Endodermal cell (in vitro differentiated cells): ENCODE measurements around the gene EDN2. TPM values are rescaled to one million over a fixed set of nuclear protein-coding genes. Genes with fewer than 3 reads are reported as not detected.

Experiments
- DNase-seq: peaks from one replicate; pipeline ENCODE4 v3.0.0-alpha.2; 2017
- H3K27ac ChIP-seq: 2 replicates; pipeline ENCODE4 v1.5.1; 2013; ENCODE audit warnings: mild to moderate bottlenecking, low read depth, low read length, moderate library complexity
- H3K27me3 ChIP-seq: 2 replicates; pipeline ENCODE4 v1.6.1; 2013; ENCODE audit warnings: mild to moderate bottlenecking, low read length, moderate library complexity; ENCODE audit not compliant: insufficient read depth, control insufficient read depth, poor library complexity, severe bottlenecking
- H3K36me3 ChIP-seq: 2 replicates; pipeline ENCODE4 v1.7.0; 2013; ENCODE audit warnings: mild to moderate bottlenecking, low read length, moderate library complexity; ENCODE audit not compliant: control insufficient read depth, insufficient read depth
- H3K4me1 ChIP-seq: one replicate; pipeline ENCODE4 v1.7.0; 2013; ENCODE audit warnings: low read length; ENCODE audit not compliant: control insufficient read depth, insufficient read depth
- H3K4me3 ChIP-seq: 2 replicates; pipeline ENCODE4 v1.5.1; 2013; ENCODE audit warnings: mild to moderate bottlenecking, low read length, moderate library complexity
- H3K9ac ChIP-seq: 2 replicates; pipeline ENCODE4 v1.6.1; 2013; ENCODE audit warnings: mild to moderate bottlenecking, low read length, moderate library complexity; ENCODE audit not compliant: poor library complexity, severe bottlenecking; ENCODE audit errors: extremely low read depth
- H3K9me3 ChIP-seq: 2 replicates; pipeline ENCODE4 v1.6.1; 2013; ENCODE audit warnings: mild to moderate bottlenecking, low read length, moderate library complexity; ENCODE audit not compliant: control insufficient read depth
- H3K27ac Mint-ChIP-seq: 2 replicates; pipeline ENCODE4 v1.8.0; 2020; ENCODE audit warnings: mixed read lengths
- H3K27me3 Mint-ChIP-seq: 2 replicates; pipeline ENCODE4 v1.8.0; 2021; ENCODE audit warnings: mild to moderate bottlenecking, mixed read lengths; ENCODE audit not compliant: insufficient read depth
- H3K36me3 Mint-ChIP-seq: 2 replicates; pipeline ENCODE4 v1.8.0; 2020; ENCODE audit warnings: low read depth, mixed read lengths
- H3K4me1 Mint-ChIP-seq: 2 replicates; pipeline ENCODE4 v1.8.0; 2020; ENCODE audit warnings: mixed read lengths
- H3K4me3 Mint-ChIP-seq: 2 replicates; pipeline ENCODE4 v1.8.0; 2020; ENCODE audit warnings: mild to moderate bottlenecking, moderate library complexity, mixed read lengths
- H3K9me3 Mint-ChIP-seq: 2 replicates; pipeline ENCODE4 v1.8.0; 2020; ENCODE audit warnings: mild to moderate bottlenecking, mixed read lengths
- WGBS, 2 experiments: methylation state at CpG; one replicate each; pipeline versions ENCODE4 v1.1.5 to v1.1.7; 2013; ENCODE audit warnings: missing lambda C conversion rate in 2 of 2, mixed read lengths in 1 of 2; ENCODE audit not compliant: insufficient coverage in 1 of 2, insufficient read length in 1 of 2; 5-methylcytosine and 5-hydroxymethylcytosine counted together
- total RNA-seq, 2 donors: library from RNA; stranded (reverse); fragmentation: NEBNext Ultra II Directional in 1 of 2; extraction: Animal tissue kit (Norgen Biotek cat#: 25700) in 1 of 2; gene quantifications; 2 replicates in 1 of 2; 3 replicates in 1 of 2; pipeline ENCODE4 v1.2.1, GENCODE V29; 2021
- TF ChIP-seq, protein P1 (sequence below): fragments of 200-600 bp; sonication (generic); conservative IDR thresholded peaks from 2 replicates; pipeline ENCODE4 v1.5.0; 2021; ENCODE audit warnings: antibody characterized with exemption, mild to moderate bottlenecking

The EDN2 gene
- total RNA-seq, 2 donors from 2014 or later = not detected

DNA sequence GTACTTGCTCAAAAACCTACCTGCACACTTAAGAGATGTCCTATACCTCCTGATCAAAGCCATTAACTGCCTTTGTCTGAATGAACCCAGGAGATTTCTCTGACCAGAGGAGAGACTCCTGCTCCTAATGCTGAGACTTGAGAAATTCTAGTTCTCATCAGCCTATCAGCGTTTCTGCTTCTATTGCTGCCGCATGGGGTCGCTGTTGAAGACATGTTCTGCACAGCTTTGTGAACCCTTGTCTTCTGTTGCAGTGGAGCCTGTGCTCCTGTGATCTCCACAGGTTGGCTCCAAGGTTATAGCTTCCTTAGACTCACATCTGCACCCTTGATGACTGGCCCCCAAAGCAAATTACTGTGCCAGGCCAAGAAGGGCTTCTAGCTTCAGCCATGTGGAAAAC is 40.2 kb downstream of the EDN2 start:
- 50 to 58% methylated on average over 3 of the region's 3 CpGs for WGBS, 2 experiments
- H3K36me3 Mint-ChIP-seq = no peaks in the 10 kb centered on the region

DNA sequence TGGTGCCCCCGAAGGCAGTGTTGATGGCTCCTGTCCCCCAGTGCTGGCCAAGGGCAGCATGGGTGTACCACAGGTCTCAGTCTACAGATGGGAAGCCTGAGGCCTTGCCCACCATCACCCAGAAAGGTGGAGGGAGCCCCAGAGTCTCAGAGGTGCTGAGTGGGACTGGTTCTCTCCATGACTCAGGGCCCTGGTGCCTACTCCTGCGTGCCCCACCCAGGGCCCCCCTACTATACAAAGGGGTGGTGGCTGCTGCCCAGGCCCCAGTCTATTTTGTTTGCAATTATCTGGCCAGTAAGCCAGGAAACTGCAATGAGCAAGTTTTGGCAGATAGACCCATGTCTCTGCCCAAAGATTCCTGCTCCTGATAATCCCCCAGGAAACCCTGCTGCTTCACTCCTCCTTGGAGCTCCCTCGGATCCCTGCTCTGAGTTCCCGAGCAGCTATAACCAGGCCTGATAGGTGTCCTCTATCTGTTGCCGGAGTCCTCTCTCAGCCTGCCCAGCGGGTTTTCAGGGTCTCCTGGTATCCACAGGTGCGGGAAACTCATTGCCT is 41.7 kb downstream of the EDN2 start:
- Mint-ChIP-seq H3K27me3 (peaks cover 13% of the 10 kb centered on the region), H3K27ac (no peak overlapping the region), H3K4me3 (no peak overlapping the region), H3K9me3 (peaks cover 12% of the 10 kb centered on the region), H3K4me1 (peaks cover 6% of the 10 kb centered on the region), H3K36me3 (no peaks in the 10 kb centered on the region)
- Histone ChIP-seq H3K9me3 (peaks cover 6% of the 10 kb centered on the region), H3K36me3 (no peaks in the 10 kb centered on the region), H3K27ac (no peak overlapping the region), H3K27me3 (no peaks in the 10 kb centered on the region), H3K9ac (no peak overlapping the region), H3K4me1 (no peaks in the 10 kb centered on the region), H3K4me3 (no peak overlapping the region)
- TF ChIP-seq, protein P1, sequence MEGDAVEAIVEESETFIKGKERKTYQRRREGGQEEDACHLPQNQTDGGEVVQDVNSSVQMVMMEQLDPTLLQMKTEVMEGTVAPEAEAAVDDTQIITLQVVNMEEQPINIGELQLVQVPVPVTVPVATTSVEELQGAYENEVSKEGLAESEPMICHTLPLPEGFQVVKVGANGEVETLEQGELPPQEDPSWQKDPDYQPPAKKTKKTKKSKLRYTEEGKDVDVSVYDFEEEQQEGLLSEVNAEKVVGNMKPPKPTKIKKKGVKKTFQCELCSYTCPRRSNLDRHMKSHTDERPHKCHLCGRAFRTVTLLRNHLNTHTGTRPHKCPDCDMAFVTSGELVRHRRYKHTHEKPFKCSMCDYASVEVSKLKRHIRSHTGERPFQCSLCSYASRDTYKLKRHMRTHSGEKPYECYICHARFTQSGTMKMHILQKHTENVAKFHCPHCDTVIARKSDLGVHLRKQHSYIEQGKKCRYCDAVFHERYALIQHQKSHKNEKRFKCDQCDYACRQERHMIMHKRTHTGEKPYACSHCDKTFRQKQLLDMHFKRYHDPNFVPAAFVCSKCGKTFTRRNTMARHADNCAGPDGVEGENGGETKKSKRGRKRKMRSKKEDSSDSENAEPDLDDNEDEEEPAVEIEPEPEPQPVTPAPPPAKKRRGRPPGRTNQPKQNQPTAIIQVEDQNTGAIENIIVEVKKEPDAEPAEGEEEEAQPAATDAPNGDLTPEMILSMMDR = no peak
- no peak for DNase-seq
- 74% methylated on average over 7 of the region's 7 CpGs for WGBS, 2 experiments

More for the DNA sequence above, 40.2 kb downstream of the EDN2 start:
- Mint-ChIP-seq H3K4me1 (peaks cover 7% of the 10 kb centered on the region), H3K27me3 (peaks cover 14% of the 10 kb centered on the region), H3K9me3 (peaks cover 12% of the 10 kb centered on the region), H3K4me3 (no peak overlapping the region), H3K27ac (no peak overlapping the region)
- no peaks in the 10 kb centered on the region for H3K27me3 ChIP-seq
- H3K4me1 ChIP-seq = no peaks in the 10 kb centered on the region
- H3K9me3 ChIP-seq = peaks cover 6% of the 10 kb centered on the region
- TF ChIP-seq, protein P1 = peak; percentile 52
- no peak overlapping the region for H3K9ac ChIP-seq
- H3K4me3 ChIP-seq = no peak overlapping the region
- H3K36me3 ChIP-seq = no peaks in the 10 kb centered on the region
- DNase-seq = no peak
- no peak overlapping the region for H3K27ac ChIP-seq

DNA sequence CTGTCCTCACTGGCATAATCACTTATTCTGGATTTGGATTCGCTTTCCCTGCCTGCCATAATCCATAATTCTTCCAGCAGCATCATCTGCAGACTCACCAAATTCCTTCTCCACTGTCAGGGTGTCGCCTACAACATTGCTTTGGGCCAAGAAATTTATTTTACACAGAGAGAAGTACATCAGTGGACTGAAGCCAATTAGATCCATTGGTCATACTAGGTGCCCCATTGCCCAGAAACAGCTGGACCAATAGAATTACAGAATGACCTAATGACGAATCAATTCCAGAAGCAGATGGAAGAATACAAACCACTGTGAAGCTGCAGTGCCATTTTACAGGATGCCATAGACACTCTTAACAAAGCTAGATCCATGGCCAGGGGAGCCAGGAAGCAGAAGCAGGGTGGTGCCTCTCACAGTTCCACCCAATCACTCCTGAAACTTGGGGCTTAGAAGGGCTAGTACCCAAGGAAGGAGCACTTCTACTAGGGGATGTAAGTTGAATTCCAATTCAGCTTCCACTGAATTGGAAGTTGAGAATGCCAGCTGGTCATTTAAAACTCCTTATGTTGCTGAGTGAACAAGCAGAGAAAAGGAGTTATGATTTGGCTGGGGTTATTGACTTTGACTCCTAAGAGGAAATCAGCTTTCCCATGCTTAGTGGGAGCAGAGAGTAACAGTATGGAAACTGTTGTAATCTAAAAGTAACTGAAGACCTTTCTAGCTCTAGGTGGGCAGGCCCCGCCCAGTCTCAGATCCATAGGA is 44.0 kb downstream of the EDN2 start:
- WGBS, 2 experiments = 93 to 96% methylated on average over 4 of the region's 4 CpGs
- Histone ChIP-seq H3K36me3 (no peaks in the 10 kb centered on the region), H3K4me3 (no peak overlapping the region), H3K9ac (no peak overlapping the region), H3K27ac (no peak overlapping the region), H3K9me3 (peaks cover 6% of the 10 kb centered on the region), H3K27me3 (no peaks in the 10 kb centered on the region), H3K4me1 (peaks cover 4% of the 10 kb centered on the region)
- TF ChIP-seq, protein P1 = no peak
- Mint-ChIP-seq H3K36me3 (no peaks in the 10 kb centered on the region), H3K27me3 (peaks cover 7% of the 10 kb centered on the region), H3K4me1 (no peaks in the 10 kb centered on the region), H3K9me3 (peaks cover 12% of the 10 kb centered on the region), H3K27ac (no peak overlapping the region), H3K4me3 (no peak overlapping the region)
- no peak for DNase-seq
